ENCODE data around the gene MRPS16.

The MRPS16 gene

DNA sequence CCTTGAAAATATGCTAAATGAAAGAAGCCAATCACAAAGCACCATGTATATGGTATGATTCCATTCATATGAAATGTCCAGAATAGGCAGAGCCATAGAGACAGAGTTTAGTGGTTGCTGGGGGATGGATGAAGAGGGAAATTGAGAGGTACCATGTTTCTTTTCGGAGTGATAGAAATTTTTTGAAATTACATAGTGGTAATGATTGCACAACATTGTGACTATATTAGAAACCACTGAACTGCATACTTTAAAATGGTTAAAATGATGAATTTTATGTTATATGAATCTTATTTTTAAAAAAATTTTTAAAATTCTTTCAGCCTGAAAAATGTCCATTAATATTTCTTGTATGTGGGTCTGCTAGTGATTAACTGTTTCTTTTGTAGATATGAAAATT is 31.5 kb downstream of the MRPS16 start:
- no peak overlapping the region for H3K27ac Mint-ChIP-seq
- no peaks in the 10 kb centered on the region for H3K27me3 Mint-ChIP-seq
- H3K36me3 Mint-ChIP-seq (ENCODE audit: low read depth): peaks cover 34% of the 10 kb centered on the region
- peaks cover 8% of the 10 kb centered on the region for H3K4me1 Mint-ChIP-seq (ENCODE audit: low read depth)
- no peaks in the 10 kb centered on the region for H3K9me3 Mint-ChIP-seq
- no peak overlapping the region for H3K4me3 Mint-ChIP-seq
- no peak for DNase-seq

DNA sequence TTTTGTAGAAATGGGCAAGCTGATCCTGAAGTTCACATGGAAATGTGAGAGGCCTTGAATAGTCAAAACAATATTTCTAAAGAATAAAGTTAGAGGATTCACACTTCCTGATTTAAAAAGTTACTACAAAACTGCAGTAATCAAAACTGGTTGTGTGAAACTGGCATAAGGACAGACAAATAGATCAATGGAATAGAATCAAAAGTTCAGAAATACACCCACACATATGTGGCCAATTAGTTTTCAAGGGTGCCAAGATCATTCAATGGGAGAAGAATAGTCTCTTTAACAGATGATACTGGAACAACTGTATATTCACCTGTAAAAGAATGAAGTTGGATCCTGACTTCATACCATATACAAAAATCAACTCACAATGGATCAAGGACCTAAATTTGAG is 33.1 kb downstream of the MRPS16 start:
- no peak for DNase-seq
- peaks cover 45% of the 10 kb centered on the region for H3K36me3 Mint-ChIP-seq (ENCODE audit: low read depth)
- no peaks in the 10 kb centered on the region for H3K9me3 Mint-ChIP-seq
- H3K4me3 Mint-ChIP-seq: no peak overlapping the region
- no peaks in the 10 kb centered on the region for H3K27me3 Mint-ChIP-seq
- no peak overlapping the region for H3K27ac Mint-ChIP-seq
- peaks cover 5% of the 10 kb centered on the region for H3K4me1 Mint-ChIP-seq (ENCODE audit: low read depth)

DNA sequence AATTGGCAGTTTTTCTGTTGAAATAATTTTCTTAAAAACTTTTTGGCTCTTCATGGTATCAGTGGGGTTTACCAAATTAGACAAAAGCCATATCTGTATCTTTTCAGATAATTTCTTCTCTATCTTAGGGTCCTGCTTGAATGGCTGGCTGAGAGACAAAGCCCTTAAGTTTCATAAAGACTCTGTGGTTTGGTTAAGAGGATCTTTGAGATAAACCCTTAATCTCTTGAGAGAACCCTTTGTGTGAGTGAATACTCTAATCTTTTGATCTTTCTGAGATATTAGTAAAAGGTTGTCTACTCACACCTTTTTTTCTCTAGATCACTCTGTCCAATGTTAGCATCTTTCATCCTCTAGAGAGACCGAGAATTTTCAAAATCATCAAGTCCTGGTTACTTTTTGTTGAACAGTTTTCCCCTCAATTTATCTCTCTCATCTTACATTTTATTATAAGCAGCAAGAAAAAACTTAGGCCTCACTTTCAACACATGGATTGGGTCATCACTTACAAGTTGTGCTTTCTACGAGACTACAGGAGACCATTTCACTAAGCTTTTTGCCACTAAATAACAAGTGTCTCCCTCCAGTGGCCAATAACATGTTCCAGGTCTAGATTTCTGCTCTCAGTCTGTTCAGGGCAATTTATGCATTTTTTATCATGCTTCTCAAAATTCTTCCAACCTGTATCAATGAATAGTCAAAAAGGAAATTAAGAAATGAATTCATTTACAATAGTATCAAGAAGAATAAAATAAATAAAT is 33.8 kb downstream of the MRPS16 start:
- Mint-ChIP-seq H3K9me3 (no peaks in the 10 kb centered on the region), H3K4me3 (no peak overlapping the region), H3K4me1 (ENCODE audit: low read depth) (peaks cover 5% of the 10 kb centered on the region), H3K27ac (no peak overlapping the region), H3K27me3 (no peaks in the 10 kb centered on the region), H3K36me3 (ENCODE audit: low read depth) (peaks cover 52% of the 10 kb centered on the region)
- no peak for DNase-seq

DNA sequence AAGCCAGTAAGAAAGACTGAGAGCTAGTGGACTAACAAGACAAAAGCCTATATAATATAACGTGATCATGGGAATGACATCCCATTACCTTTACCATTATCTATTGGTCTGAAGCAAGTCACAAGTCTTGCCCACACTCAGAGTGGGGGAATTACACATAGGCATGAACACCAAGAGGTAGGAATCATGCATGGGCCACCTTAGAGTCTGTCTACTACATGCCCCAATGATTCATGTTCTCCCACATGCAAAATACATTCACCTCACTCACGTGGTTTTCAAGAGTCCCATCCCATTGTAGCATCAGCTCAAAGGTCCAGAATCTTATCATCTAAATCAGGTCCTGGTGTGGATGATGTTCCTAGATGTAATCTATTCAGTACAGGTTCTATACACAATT is 34.8 kb downstream of the MRPS16 start:
- no peak overlapping the region for H3K27ac Mint-ChIP-seq
- no peak for DNase-seq
- no peaks in the 10 kb centered on the region for H3K27me3 Mint-ChIP-seq
- no peaks in the 10 kb centered on the region for H3K9me3 Mint-ChIP-seq
- H3K4me1 Mint-ChIP-seq (ENCODE audit: low read depth): peaks cover 5% of the 10 kb centered on the region
- H3K4me3 Mint-ChIP-seq: no peak overlapping the region
- peaks cover 60% of the 10 kb centered on the region for H3K36me3 Mint-ChIP-seq (ENCODE audit: low read depth)

DNA sequence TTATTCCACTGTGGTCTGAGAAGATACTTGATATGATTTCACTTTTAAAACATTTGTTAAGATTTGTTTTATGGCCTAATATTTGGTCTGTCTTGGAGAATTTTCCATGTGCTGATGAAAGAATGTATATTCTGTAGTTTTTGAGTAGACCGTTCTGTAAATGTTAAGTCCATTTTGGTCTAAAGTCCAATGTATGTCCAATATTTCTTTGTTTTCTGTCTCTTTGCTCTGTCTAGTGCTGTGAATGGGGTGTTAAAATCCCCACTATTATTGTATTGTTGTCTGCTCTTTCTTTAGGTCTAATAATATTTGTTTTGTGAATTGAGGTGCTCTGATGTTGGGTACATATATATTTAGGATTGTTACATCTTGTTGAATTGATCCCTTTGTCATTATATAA is 36.7 kb downstream of the MRPS16 start:
- peaks cover 5% of the 10 kb centered on the region for H3K4me1 Mint-ChIP-seq (ENCODE audit: low read depth)
- H3K27ac Mint-ChIP-seq: no peak overlapping the region
- no peaks in the 10 kb centered on the region for H3K9me3 Mint-ChIP-seq
- no peaks in the 10 kb centered on the region for H3K27me3 Mint-ChIP-seq
- DNase-seq: no peak
- no peak overlapping the region for H3K4me3 Mint-ChIP-seq
- peaks cover 70% of the 10 kb centered on the region for H3K36me3 Mint-ChIP-seq (ENCODE audit: low read depth)

DNA sequence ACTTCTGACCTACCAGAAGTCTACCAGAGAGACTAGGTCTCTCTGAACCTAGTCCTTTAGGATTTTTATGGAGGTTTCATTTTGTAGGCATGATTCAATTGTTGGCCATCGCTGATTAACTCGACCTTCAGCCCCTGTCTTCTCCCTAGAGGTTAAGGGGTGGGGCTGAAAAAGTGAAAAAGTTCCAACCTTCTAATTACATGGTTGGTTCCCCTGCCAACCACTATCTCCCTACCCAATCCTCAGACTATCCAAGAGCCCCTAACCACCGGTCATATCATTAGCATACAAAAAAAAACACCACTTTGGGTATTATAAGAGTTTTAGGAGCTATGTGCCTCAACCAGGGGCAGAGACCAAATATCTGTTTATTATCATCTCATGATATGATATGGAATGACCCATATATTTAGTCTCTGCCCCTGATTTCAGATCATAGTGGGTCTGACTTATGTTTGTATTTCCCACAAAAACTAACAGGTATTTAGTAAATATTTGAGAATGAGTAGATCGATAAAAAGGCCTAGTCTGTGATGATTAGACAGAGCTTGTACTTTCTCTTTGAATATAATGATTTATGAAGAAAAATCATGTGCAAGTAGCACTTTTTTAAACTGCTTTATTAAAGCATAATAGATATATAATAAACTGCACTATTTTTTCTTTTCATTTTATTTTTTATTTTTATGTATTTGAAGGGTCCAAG is 41.2 kb downstream of the MRPS16 start:
- Mint-ChIP-seq H3K27ac (no peak overlapping the region), H3K9me3 (no peaks in the 10 kb centered on the region), H3K27me3 (no peaks in the 10 kb centered on the region), H3K4me1 (ENCODE audit: low read depth) (no peaks in the 10 kb centered on the region), H3K4me3 (no peak overlapping the region), H3K36me3 (ENCODE audit: low read depth) (peaks cover 53% of the 10 kb centered on the region)
- no peak for DNase-seq

DNA sequence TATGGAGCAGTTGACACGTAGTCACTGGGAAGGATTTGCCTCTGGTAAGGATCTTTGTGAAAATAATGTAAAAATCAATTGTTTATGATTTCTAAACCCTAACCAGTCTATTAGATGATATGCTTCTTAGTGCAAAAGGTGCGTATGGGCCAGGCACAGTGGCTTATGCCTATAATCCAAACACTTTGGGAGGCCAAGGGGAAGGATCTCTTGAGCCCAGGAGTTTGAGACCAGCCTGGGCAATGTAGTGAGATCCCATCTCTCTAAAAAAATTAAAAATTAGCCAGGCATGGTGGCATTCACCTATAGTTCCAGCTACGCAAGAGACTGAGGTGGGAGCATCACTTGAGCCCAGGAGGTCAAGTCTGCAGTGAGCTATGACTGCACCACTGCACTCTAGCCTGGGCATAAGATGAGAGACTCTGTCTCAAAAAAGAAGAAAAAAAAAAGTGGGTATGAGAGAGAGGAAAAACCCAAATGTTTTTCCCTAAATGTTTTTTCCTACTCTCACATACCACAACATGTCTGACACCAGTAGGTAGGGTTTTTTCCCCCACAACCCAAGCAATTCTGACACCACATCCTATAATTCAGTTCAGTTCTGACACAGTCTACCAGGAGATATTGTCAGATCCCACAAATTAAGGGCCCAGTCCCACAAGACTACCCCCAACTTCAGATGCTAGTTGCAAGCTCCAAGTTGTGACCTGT is 41.9 kb downstream of the MRPS16 start:
- Mint-ChIP-seq H3K36me3 (ENCODE audit: low read depth) (peaks cover 48% of the 10 kb centered on the region), H3K27me3 (no peaks in the 10 kb centered on the region), H3K27ac (no peak overlapping the region), H3K4me3 (no peak overlapping the region), H3K9me3 (no peaks in the 10 kb centered on the region), H3K4me1 (ENCODE audit: low read depth) (no peaks in the 10 kb centered on the region)
- no peak for DNase-seq

DNA sequence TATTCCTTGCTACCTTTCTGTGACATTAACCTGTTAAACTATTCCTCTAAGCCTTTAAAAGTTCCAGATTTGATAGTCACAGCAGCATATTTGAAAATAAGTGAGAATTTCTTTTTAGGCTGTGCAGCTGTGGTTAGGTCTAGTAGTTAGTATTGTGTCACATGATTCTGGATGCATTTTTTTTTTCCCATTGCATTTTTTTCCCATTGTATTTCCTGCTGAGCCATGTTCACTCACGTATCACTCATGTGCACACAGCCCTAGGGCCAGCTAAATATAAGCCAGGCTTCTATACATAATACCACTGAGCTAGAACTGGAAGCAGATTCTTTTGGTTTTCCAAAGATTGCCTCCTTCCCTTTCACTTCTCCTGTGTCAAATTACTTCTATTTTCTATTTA is 42.7 kb downstream of the MRPS16 start:
- H3K4me3 Mint-ChIP-seq: no peak overlapping the region
- H3K4me1 Mint-ChIP-seq (ENCODE audit: low read depth): no peaks in the 10 kb centered on the region
- H3K9me3 Mint-ChIP-seq: no peaks in the 10 kb centered on the region
- no peaks in the 10 kb centered on the region for H3K27me3 Mint-ChIP-seq
- H3K27ac Mint-ChIP-seq: no peak overlapping the region
- DNase-seq: no peak
- peaks cover 45% of the 10 kb centered on the region for H3K36me3 Mint-ChIP-seq (ENCODE audit: low read depth)

DNA sequence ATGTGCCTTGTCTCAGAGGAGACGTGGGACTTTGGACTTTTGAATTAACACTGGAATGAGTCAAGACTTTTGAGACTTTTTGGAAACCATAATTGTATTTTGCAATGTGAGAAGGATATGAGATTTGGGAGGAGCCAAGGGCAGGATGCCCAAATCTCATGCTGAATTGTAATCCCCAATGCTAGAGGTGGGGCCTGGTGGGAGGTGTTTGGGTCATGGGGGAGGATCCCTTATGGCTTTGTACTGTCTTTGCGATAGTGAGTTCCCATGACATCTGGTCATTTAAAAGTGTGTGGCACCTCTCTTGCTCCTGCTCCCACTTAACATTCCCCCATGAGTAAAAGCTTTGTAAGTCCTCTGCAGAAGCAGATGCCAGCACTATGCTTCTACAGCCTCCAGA is 44.6 kb downstream of the MRPS16 start:
- no peak for DNase-seq
- H3K4me1 Mint-ChIP-seq (ENCODE audit: low read depth): no peaks in the 10 kb centered on the region
- H3K36me3 Mint-ChIP-seq (ENCODE audit: low read depth): peaks cover 29% of the 10 kb centered on the region
- no peaks in the 10 kb centered on the region for H3K27me3 Mint-ChIP-seq
- H3K4me3 Mint-ChIP-seq: no peak overlapping the region
- no peak overlapping the region for H3K27ac Mint-ChIP-seq
- H3K9me3 Mint-ChIP-seq: no peaks in the 10 kb centered on the region

DNA sequence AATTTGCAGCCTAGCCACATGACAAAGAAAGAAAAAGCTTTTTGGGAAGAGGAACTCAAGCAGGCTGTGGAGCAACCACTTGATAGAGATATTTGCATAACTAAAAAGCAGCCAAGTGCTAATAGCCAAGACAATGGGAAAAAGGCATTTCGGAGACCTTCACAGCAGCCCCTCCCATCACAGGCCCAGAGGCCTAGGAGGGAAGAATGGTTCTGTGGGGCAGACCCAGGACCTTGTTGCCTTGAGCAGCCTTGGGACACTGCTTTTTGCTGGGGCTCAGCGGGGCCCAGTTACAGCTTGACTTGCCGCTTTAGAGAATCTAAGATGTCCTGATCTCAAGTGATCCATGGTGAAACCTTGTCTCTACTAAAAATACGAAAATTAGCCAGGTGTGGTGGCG is 46.1 kb downstream of the MRPS16 start:
- Mint-ChIP-seq H3K27ac (no peak overlapping the region), H3K9me3 (no peaks in the 10 kb centered on the region), H3K4me1 (ENCODE audit: low read depth) (no peaks in the 10 kb centered on the region), H3K27me3 (no peaks in the 10 kb centered on the region), H3K36me3 (ENCODE audit: low read depth) (peaks cover 21% of the 10 kb centered on the region), H3K4me3 (no peak overlapping the region)
- no peak for DNase-seq

DNA sequence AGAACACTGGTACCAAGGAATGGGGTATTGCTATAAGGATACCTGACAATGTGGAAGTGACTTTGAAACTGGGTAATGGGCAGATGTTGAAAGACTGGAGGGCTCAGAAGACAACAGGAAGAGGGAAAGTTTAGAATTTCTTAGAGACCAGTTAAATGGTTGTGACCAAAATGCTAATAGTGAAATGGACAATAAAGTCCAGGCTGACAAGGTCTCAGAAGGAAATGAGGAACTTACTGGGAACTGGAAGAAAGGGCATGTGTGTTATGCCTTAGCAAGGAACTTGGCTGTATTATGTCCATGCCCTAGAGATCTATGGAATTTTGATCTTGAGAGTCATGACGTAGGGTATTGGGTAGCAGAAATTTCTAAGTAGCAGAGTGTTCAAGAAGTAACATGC is 46.6 kb downstream of the MRPS16 start:
- no peaks in the 10 kb centered on the region for H3K9me3 Mint-ChIP-seq
- H3K36me3 Mint-ChIP-seq (ENCODE audit: low read depth): peaks cover 16% of the 10 kb centered on the region
- no peaks in the 10 kb centered on the region for H3K27me3 Mint-ChIP-seq
- no peak overlapping the region for H3K27ac Mint-ChIP-seq
- H3K4me3 Mint-ChIP-seq: no peak overlapping the region
- no peaks in the 10 kb centered on the region for H3K4me1 Mint-ChIP-seq (ENCODE audit: low read depth)
- no peak for DNase-seq

DNA sequence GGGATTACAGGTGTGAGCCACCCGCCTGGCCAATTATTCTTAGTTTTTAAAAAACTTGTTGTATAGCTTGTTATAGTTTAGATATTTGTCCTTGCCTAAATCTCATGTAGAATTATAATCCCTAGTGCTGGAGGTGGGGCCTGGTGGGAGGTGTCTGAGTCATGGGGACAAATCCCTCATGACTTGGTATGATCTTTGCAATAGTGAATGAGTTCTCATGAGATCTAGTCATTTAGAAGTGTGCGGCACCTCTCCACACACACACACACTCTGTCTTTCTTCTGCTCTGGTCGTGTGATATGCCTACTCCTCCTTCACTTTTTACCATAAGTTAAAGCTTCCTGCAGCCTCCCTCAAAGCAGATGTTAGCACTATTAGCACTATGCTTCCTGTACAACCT is 47.4 kb downstream of the MRPS16 start:
- no peaks in the 10 kb centered on the region for H3K27me3 Mint-ChIP-seq
- no peaks in the 10 kb centered on the region for H3K4me1 Mint-ChIP-seq (ENCODE audit: low read depth)
- DNase-seq: no peak
- peaks cover 11% of the 10 kb centered on the region for H3K36me3 Mint-ChIP-seq (ENCODE audit: low read depth)
- H3K4me3 Mint-ChIP-seq: no peak overlapping the region
- H3K9me3 Mint-ChIP-seq: no peaks in the 10 kb centered on the region
- H3K27ac Mint-ChIP-seq: no peak overlapping the region

Data from activated T-cell treated with anti-CD3 and anti-CD28 coated beads, Interleukin-2, amount 50 U/mL, for 24 hours (primary cell).